ENCODE measurements around the gene PRKG2.

Gene PRKG2

GRCh38 chr4:81113024-81113423, 102.0 kb downstream of the PRKG2 start:
- intact Hi-C loops (cut with DNase I): no loop called here

GRCh38 chr4:81109356-81109755, 105.7 kb downstream of the PRKG2 start:
- DNase-seq: no peak
- intact Hi-C loops (cut with DNase I): no loop called here

More at GRCh38 chr4:81113024-81113423, 102.0 kb downstream of the PRKG2 start:
- no peak for DNase-seq

GRCh38 chr4:81106150-81106549, 108.9 kb downstream of the PRKG2 start:
- intact Hi-C loops (cut with DNase I): no loop called here
- no peak for DNase-seq

GRCh38 chr4:81102107-81102506, 112.9 kb downstream of the PRKG2 start:
- DNase-seq: no peak
- intact Hi-C loops (cut with DNase I): no loop called here

- DNase-seq: no peak
- intact Hi-C loops (cut with DNase I): no loop called here
These were observed 118.5 kb downstream of the PRKG2 start for GRCh38 chr4:81096566-81096965.

GRCh38 chr4:81095389-81095788, 119.6 kb downstream of the PRKG2 start:
- intact Hi-C loops (cut with DNase I): no loop called here
- no peak for DNase-seq

- intact Hi-C loops (cut with DNase I): no loop called here
- DNase-seq: no peak
These were observed 121.2 kb downstream of the PRKG2 start for GRCh38 chr4:81093720-81094401.

- intact Hi-C loops (cut with DNase I): no loop called here
These were observed 129.0 kb downstream of the PRKG2 start for GRCh38 chr4:81085979-81086378.

GRCh38 chr4:81085291-81085690, 129.7 kb downstream of the PRKG2 start:
- no peak for DNase-seq
- intact Hi-C loops (cut with DNase I): no loop called here

More at GRCh38 chr4:81085979-81086378, 129.0 kb downstream of the PRKG2 start:
- no peak for DNase-seq

- no peak for DNase-seq
- intact Hi-C loops (cut with DNase I): no loop called here
These were observed 130.4 kb downstream of the PRKG2 start for GRCh38 chr4:81084634-81085033.

GRCh38 chr4:81084029-81084428, 131.0 kb downstream of the PRKG2 start:
- intact Hi-C loops (cut with DNase I): no loop called here
- no peak for DNase-seq

GRCh38 chr4:81081156-81081555, 133.9 kb downstream of the PRKG2 start:
- intact Hi-C loops (cut with DNase I): no loop called here
- DNase-seq: peak in 1 of 10 donors; percentile 48

GRCh38 chr4:81071013-81071412, 144.0 kb downstream of the PRKG2 start:
- DNase-seq: no peak
- intact Hi-C loops (cut with DNase I): no loop called here

- intact Hi-C loops (cut with DNase I): loop anchor here (5.0 kb wide), 1 partner anchor 1197 kb away; no protein-coding TSS in a partner anchor
- peak in 8 of 10 donors; percentile 11 to 84 (median 54) for DNase-seq
These were observed 145.2 kb downstream of the PRKG2 start for GRCh38 chr4:81069706-81070331.

GRCh38 chr4:81065446-81065845, 149.6 kb downstream of the PRKG2 start:
- intact Hi-C loops (cut with DNase I): loop anchor here (5.0 kb wide), 1 partner anchor 1202 kb away; no protein-coding TSS in a partner anchor
- DNase-seq: no peak

GRCh38 chr4:81062001-81062400, 153.0 kb downstream of the PRKG2 start:
- DNase-seq: no peak
- intact Hi-C loops (cut with DNase I): no loop called here

GRCh38 chr4:81061344-81061730, 153.7 kb downstream of the PRKG2 start:
- intact Hi-C loops (cut with DNase I): no loop called here
- DNase-seq: no peak

GRCh38 chr4:81060587-81061343, 154.3 kb downstream of the PRKG2 start:
- intact Hi-C loops (cut with DNase I): no loop called here

GRCh38 chr4:81058621-81059020, 156.4 kb downstream of the PRKG2 start:
- intact Hi-C loops (cut with DNase I): no loop called here
- DNase-seq: no peak

More at GRCh38 chr4:81060587-81061343, 154.3 kb downstream of the PRKG2 start:
- no peak for DNase-seq

GRCh38 chr4:81052119-81053068, 162.6 kb downstream of the PRKG2 start:
- intact Hi-C loops (cut with DNase I): no loop called here
- peak in 7 of 10 donors; percentile 36 to 83 (median 58) for DNase-seq

Measured in posterior cingulate gyrus (tissue), 11 donors.